GM23248 (cell line): ENCODE measurements around the gene GRK2. TPM values are rescaled to one million over a fixed set of nuclear protein-coding genes. Genes with fewer than 3 reads are reported as not detected.

Experiments used
- DNase-seq: peaks from one replicate; pipeline ENCODE4 v3.0.0-alpha.2; 2015
- H2AFZ ChIP-seq: fragments of 200-600 bp; sonication (generic); 2 replicates; pipeline ENCODE4 v1.6.1; 2016; ENCODE audit warnings: antibody characterized with exemption
- H3F3A ChIP-seq: fragments of 200-600 bp; sonication (generic); 2 replicates; pipeline ENCODE4 v1.6.1; 2016; ENCODE audit warnings: mild to moderate bottlenecking, antibody characterized with exemption, mixed run types; ENCODE audit not compliant: insufficient read depth
- H3K27ac ChIP-seq: fragments of 200-600 bp; sonication (generic); 2 replicates; pipeline ENCODE4 v1.5.1; 2016; ENCODE audit warnings: mild to moderate bottlenecking
- H3K27me3 ChIP-seq: fragments of 200-600 bp; sonication (generic); replicated peaks from 2 replicates; pipeline ENCODE4 v1.6.1; 2016; ENCODE audit warnings: mild to moderate bottlenecking; ENCODE audit not compliant: insufficient read depth
- H3K36me3 ChIP-seq: fragments of 200-600 bp; sonication (generic); 2 replicates; pipeline ENCODE4 v1.6.1; 2016; ENCODE audit warnings: low read depth, mild to moderate bottlenecking
- H3K4me1 ChIP-seq: fragments of 200-600 bp; sonication (generic); 2 replicates; pipeline ENCODE4 v1.6.1; 2016; ENCODE audit warnings: mild to moderate bottlenecking; ENCODE audit not compliant: insufficient read depth
- H3K4me2 ChIP-seq: fragments of 200-600 bp; sonication (generic); one replicate; pipeline ENCODE4 v1.6.1; 2016; ENCODE audit warnings: mild to moderate bottlenecking; ENCODE audit not compliant: unreplicated experiment
- H3K4me3 ChIP-seq: fragments of 200-600 bp; sonication (generic); 2 replicates; pipeline ENCODE4 v1.5.1; 2016; ENCODE audit warnings: mild to moderate bottlenecking
- H3K79me2 ChIP-seq: fragments of 200-600 bp; sonication (generic); 2 replicates; pipeline ENCODE4 v1.6.1; 2016; ENCODE audit warnings: mild to moderate bottlenecking; ENCODE audit not compliant: insufficient read depth
- H3K9ac ChIP-seq: fragments of 200-600 bp; sonication (generic); 2 replicates; pipeline ENCODE4 v1.6.1; 2016; ENCODE audit warnings: mild to moderate bottlenecking
- H3K9me2 ChIP-seq: fragments of 200-600 bp; sonication (generic); 2 replicates; pipeline ENCODE4 v1.6.1; 2016; ENCODE audit warnings: mixed run types, mild to moderate bottlenecking, moderate library complexity; ENCODE audit not compliant: insufficient read depth
- H3K9me3 ChIP-seq: fragments of 200-600 bp; sonication (generic); one replicate; pipeline ENCODE4 v1.6.1; 2017; ENCODE audit warnings: low read depth
- H4K20me1 ChIP-seq: fragments of 200-600 bp; sonication (generic); 2 replicates; pipeline ENCODE4 v1.6.0; 2016; ENCODE audit not compliant: insufficient read depth
- EZH2 ChIP-seq: fragments of 200-600 bp; sonication (generic); IDR thresholded peaks from 2 replicates; pipeline ENCODE4 v1.6.1; 2018; ENCODE audit warnings: antibody characterized with exemption, mild to moderate bottlenecking; ENCODE audit not compliant: insufficient read depth, poor library complexity, severe bottlenecking
- EZH2phosphoT487 ChIP-seq: fragments of 200-600 bp; sonication (generic); IDR thresholded peaks from 2 replicates; pipeline ENCODE4 v1.6.1; 2018; ENCODE audit warnings: antibody characterized with exemption, moderate library complexity, mild to moderate bottlenecking, low read depth; ENCODE audit not compliant: insufficient read depth
- WGBS, 2 experiments: methylation state at CpG; one replicate each; pipeline ENCODE4 v1.1.6; 2015 to 2017; ENCODE audit warnings: low lambda C conversion rate in 2 of 2, low coverage in 1 of 2; ENCODE audit errors: missing lambda C conversion rate in 2 of 2; 5-methylcytosine and 5-hydroxymethylcytosine counted together
- in situ Hi-C: fragments of 300-500 bp; cut with MboI; formaldehyde crosslinking; loops from 2 replicates; pipeline ENCODE4 v1.15.0; 2020
- polyA plus RNA-seq: library from polyadenylated mRNA; unstranded; fragments of >200 nt; fragmentation: Nextera tagmentation; extraction: Ambion mirVana; gene quantifications from 2 replicates; pipeline ENCODE4 v1.2.1, GENCODE V29; 2016
- total RNA-seq: library from RNA; depleted of rRNA; stranded (reverse); fragments of >200 nt; shearing (Covaris generic); gene quantifications from 2 replicates; pipeline ENCODE4 v1.2.3, GENCODE V29; 2014

Gene GRK2
- total and polyA plus RNA-seq, 2 experiments from 2014 or later: 7.8 to 43.0 TPM

DNA sequence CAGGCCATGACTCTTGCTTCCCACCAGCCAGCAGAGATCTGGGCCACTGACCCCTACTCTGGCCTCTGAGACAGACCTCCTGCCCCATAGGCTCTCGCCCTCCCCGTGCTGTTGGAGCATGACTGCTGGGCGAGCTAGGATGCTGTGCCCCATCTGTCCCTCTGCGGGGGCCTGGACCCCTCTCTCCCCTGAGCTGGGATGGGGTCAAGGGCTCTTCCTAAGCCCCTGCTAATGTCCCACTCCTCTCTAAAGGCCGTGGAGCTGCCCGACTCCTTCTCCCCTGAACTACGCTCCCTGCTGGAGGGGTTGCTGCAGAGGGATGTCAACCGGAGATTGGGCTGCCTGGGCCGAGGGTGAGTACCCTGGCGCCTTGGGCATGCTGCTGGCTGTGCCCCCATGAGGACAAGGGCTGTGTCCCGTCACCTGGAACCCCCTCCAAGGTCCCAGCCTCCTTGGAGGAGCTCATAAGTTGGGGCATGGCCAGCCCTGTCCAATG, 16.7 kb downstream of the GRK2 start:
- Histone ChIP-seq H3K27me3 (no peaks in the 10 kb centered on the region), H3K4me2 (no peak overlapping the region), H2AFZ (no peak overlapping the region), H3K79me2 (peaks cover 15% of the 10 kb centered on the region; the same call in 1 of the 2 replicates), H3K36me3 (no peaks in the 10 kb centered on the region; the same call in 1 of the 2 replicates), H3F3A (peaks cover 9% of the 10 kb centered on the region), H3K9ac (no peak overlapping the region), H3K4me1 (peaks cover 5% of the 10 kb centered on the region), H3K9me3 (no peaks in the 10 kb centered on the region), H3K27ac (no peak overlapping the region), H3K4me3 (no peak overlapping the region), H4K20me1 (no peaks in the 10 kb centered on the region), H3K9me2 (no peaks in the 10 kb centered on the region)
- DNase-seq: no peak
- WGBS, 2 experiments: 93 to 95% methylated on average over 11 of the region's 11 CpGs
- TF ChIP-seq EZH2 (no peak), EZH2phosphoT487 (no peak)
- in situ Hi-C loops: no loop called here

GRCh38 chr11:67283481-67283963, 17.2 kb downstream of the GRK2 start:
- no peaks in the 10 kb centered on the region for H3K9me2 ChIP-seq
- H3K4me3 ChIP-seq: no peak overlapping the region
- no peaks in the 10 kb centered on the region for H3K9me3 ChIP-seq
- WGBS, 2 experiments: 85 to 88% methylated on average over 13 of the region's 13 CpGs
- H3K4me2 ChIP-seq: no peak overlapping the region
- peaks cover 12% of the 10 kb centered on the region for H3F3A ChIP-seq
- peaks cover 7% of the 10 kb centered on the region for H3K4me1 ChIP-seq
- in situ Hi-C loops: no loop called here
- no peaks in the 10 kb centered on the region for H4K20me1 ChIP-seq
- no peak for DNase-seq
- H3K79me2 ChIP-seq: peaks cover 9% of the 10 kb centered on the region; the same call in 1 of the 2 replicates
- no peak overlapping the region for H3K27ac ChIP-seq
- no peaks in the 10 kb centered on the region for H3K27me3 ChIP-seq
- TF ChIP-seq EZH2: no peak
- TF ChIP-seq EZH2phosphoT487: no peak
- no peak overlapping the region for H2AFZ ChIP-seq
- no peaks in the 10 kb centered on the region; the same call in 1 of the 2 replicates for H3K36me3 ChIP-seq
- H3K9ac ChIP-seq: no peak overlapping the region

GRCh38 chr11:67284811-67285540, 18.7 kb downstream of the GRK2 start:
- Histone ChIP-seq H3K4me1 (peaks cover 9% of the 10 kb centered on the region), H3K79me2 (peaks cover 5% of the 10 kb centered on the region), H3K27me3 (no peaks in the 10 kb centered on the region), H3K36me3 (no peaks in the 10 kb centered on the region; the same call in 1 of the 2 replicates), H4K20me1 (no peaks in the 10 kb centered on the region), H3K9me3 (no peaks in the 10 kb centered on the region), H3K27ac (no peak overlapping the region), H3K9ac (no peak overlapping the region), H3K4me3 (no peak overlapping the region), H3K9me2 (no peaks in the 10 kb centered on the region), H2AFZ (no peak overlapping the region), H3F3A (peaks cover 12% of the 10 kb centered on the region), H3K4me2 (no peak overlapping the region)
- TF ChIP-seq EZH2 (no peak), EZH2phosphoT487 (no peak)
- 91 to 92% methylated on average over 42 to 45 of the region's 45 CpGs for WGBS, 2 experiments
- no peak for DNase-seq
- in situ Hi-C loops: no loop called here

GRCh38 chr11:67285541-67286498, 19.5 kb downstream of the GRK2 start:
- DNase-seq: no peak
- H3K36me3 ChIP-seq: no peaks in the 10 kb centered on the region; the same call in 1 of the 2 replicates
- WGBS, 2 experiments: 90 to 92% methylated on average over 21 to 39 of the region's 39 CpGs
- no peak overlapping the region for H2AFZ ChIP-seq
- in situ Hi-C loops: no loop called here
- H3K9me2 ChIP-seq: no peaks in the 10 kb centered on the region
- no peaks in the 10 kb centered on the region for H3K9me3 ChIP-seq
- H3K4me2 ChIP-seq: no peak overlapping the region
- peaks cover 14% of the 10 kb centered on the region for H3K4me1 ChIP-seq
- H4K20me1 ChIP-seq: no peaks in the 10 kb centered on the region
- TF ChIP-seq EZH2phosphoT487 (no peak), EZH2 (no peak)
- no peaks in the 10 kb centered on the region for H3K27me3 ChIP-seq
- no peak overlapping the region for H3K9ac ChIP-seq
- H3K4me3 ChIP-seq: no peak overlapping the region
- H3K27ac ChIP-seq: no peak overlapping the region
- H3K79me2 ChIP-seq: peaks cover 14% of the 10 kb centered on the region
- H3F3A ChIP-seq: peaks cover 12% of the 10 kb centered on the region
